Astrocyte (in vitro differentiated cells and primary cell): ENCODE data around the gene DNAJC4. TPM values are rescaled to one million over a fixed set of nuclear protein-coding genes. Genes with fewer than 3 reads are reported as not detected.

Source experiments
- DNase-seq: peaks from one replicate; pipeline ENCODE4 v3.0.0-alpha.2; 2010; ENCODE audit warnings: low read depth
- FAIRE-seq: peaks from 2 replicates; lab custom pipeline; 2011; peaks lifted over from hg19 to GRCh38; lab: Jason Lieb, UNC
- H2AFZ ChIP-seq: 2 replicates; pipeline ENCODE4 v1.6.0; 2012; ENCODE audit warnings: low read depth, low read length, inconsistent platforms
- H3K27ac ChIP-seq: 2 replicates; pipeline ENCODE4 v1.5.1; 2011; ENCODE audit warnings: low read depth, low read length, inconsistent platforms
- H3K27me3 ChIP-seq: 2 replicates; pipeline ENCODE4 v1.6.0; 2011; ENCODE audit warnings: low read length, inconsistent platforms; ENCODE audit not compliant: insufficient read depth
- H3K36me3 ChIP-seq: 2 replicates; pipeline ENCODE4 v1.5.1; 2011; ENCODE audit warnings: low read length, inconsistent platforms; ENCODE audit not compliant: insufficient read depth
- H3K4me1 ChIP-seq: 2 replicates; pipeline ENCODE4 v1.5.1; 2011; ENCODE audit warnings: low read length, inconsistent platforms; ENCODE audit not compliant: insufficient read depth
- H3K4me2 ChIP-seq: 2 replicates; pipeline ENCODE4 v1.6.0; 2012; ENCODE audit warnings: low read length, inconsistent platforms
- H3K4me3 ChIP-seq: 2 replicates; pipeline ENCODE4 v1.5.1; 2011; ENCODE audit warnings: low read depth, mild to moderate bottlenecking, low read length, inconsistent platforms; ENCODE audit not compliant: insufficient read depth
- H3K79me2 ChIP-seq: 2 replicates; pipeline ENCODE4 v1.6.0; 2012; ENCODE audit warnings: mild to moderate bottlenecking, low read length, inconsistent platforms; ENCODE audit not compliant: insufficient read depth
- H3K9ac ChIP-seq: 2 replicates; pipeline ENCODE4 v1.6.0; 2012; ENCODE audit warnings: mild to moderate bottlenecking, low read length, inconsistent platforms
- H3K9me3 ChIP-seq: 2 replicates; pipeline ENCODE4 v1.5.1; 2012; ENCODE audit warnings: low read depth, mild to moderate bottlenecking, low read length, inconsistent platforms; ENCODE audit not compliant: insufficient read depth
- H4K20me1 ChIP-seq: 2 replicates; pipeline ENCODE4 v1.6.0; 2012; ENCODE audit warnings: low read length, inconsistent platforms; ENCODE audit not compliant: insufficient read depth
- H3K27ac Mint-ChIP-seq: one replicate; pipeline ENCODE4 v1.8.0; 2021; ENCODE audit warnings: mild to moderate bottlenecking, mixed read lengths; ENCODE audit not compliant: unreplicated experiment
- H3K27me3 Mint-ChIP-seq: one replicate; pipeline ENCODE4 v1.8.0; 2021; ENCODE audit warnings: low read depth, mixed read lengths; ENCODE audit not compliant: unreplicated experiment
- H3K36me3 Mint-ChIP-seq: one replicate; pipeline ENCODE4 v1.8.0; 2021; ENCODE audit warnings: low read depth, mixed read lengths; ENCODE audit not compliant: unreplicated experiment
- H3K4me1 Mint-ChIP-seq: one replicate; pipeline ENCODE4 v1.8.0; 2021; ENCODE audit warnings: low read depth, mixed read lengths; ENCODE audit not compliant: unreplicated experiment
- H3K4me3 Mint-ChIP-seq: one replicate; pipeline ENCODE4 v1.8.0; 2021; ENCODE audit warnings: mild to moderate bottlenecking, moderate library complexity, mixed read lengths; ENCODE audit not compliant: unreplicated experiment
- H3K9me3 Mint-ChIP-seq: one replicate; pipeline ENCODE4 v1.8.0; 2021; ENCODE audit warnings: mild to moderate bottlenecking, mixed read lengths; ENCODE audit not compliant: unreplicated experiment
- EZH2 ChIP-seq: IDR thresholded peaks from 2 replicates; pipeline ENCODE4 v1.6.1; 2012; ENCODE audit warnings: mild to moderate bottlenecking, low read length, inconsistent platforms; ENCODE audit not compliant: insufficient read depth
- total RNA-seq: library from RNA; stranded (reverse); gene quantifications from 2 replicates; pipeline ENCODE4 v1.2.1, GENCODE V29; 2021
- TF ChIP-seq, protein P1 (sequence below): IDR thresholded peaks from 2 replicates; pipeline ENCODE4 v1.5.1; 2011; ENCODE audit warnings: low read depth, mild to moderate bottlenecking, inconsistent platforms, low read length, moderate library complexity; ENCODE audit not compliant: insufficient read depth

Gene DNAJC4
- total RNA-seq, 1 donor from 2014 or later: 23.8 TPM

DNA sequence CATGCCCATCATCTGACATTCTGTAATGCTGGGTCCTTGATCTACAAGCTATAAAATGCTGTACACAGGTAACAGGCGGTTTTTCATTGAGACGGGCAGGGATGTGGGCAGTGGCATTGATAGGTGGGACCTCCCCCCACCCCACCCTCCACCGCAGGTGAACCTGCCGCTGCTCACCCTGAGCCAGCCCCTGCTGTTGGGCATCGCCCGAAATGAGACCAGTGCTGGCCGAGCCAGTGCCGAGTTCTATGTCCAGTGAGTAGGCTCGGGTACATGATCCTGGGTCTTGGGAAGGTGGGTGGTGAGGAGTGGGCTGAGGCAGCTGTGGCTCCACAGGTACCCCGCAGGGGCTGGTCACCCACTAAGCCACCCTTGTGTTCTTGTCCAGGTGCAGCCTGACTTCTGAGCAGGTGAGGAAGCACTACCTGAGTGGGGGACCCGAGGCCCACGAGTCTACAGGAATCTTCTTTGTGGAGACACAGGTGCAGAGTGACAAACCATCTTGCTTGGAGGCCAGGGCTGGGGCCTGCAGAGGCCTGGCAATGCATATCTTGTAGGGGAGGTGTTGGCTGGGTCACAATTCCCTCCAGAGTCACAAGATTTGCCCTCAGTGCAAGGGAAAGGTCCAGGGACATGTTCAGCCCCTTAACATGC is 1.1 kb upstream of the DNAJC4 start:
- Histone ChIP-seq H2AFZ (no peak overlapping the region), H4K20me1 (peaks cover 3% of the 10 kb centered on the region), H3K36me3 (no peaks in the 10 kb centered on the region), H3K9me3 (no peaks in the 10 kb centered on the region), H3K4me3 (no peak overlapping the region), H3K27ac (no peak overlapping the region), H3K27me3 (no peaks in the 10 kb centered on the region), H3K79me2 (peaks cover 32% of the 10 kb centered on the region), H3K9ac (peak overlapping the region; percentile 85), H3K4me2 (peak overlapping the region; percentile 100), H3K4me1 (peaks cover 34% of the 10 kb centered on the region)
- H3K36me3 Mint-ChIP-seq: no peaks in the 10 kb centered on the region
- TF ChIP-seq EZH2: no peak
- H3K27me3 Mint-ChIP-seq: no peaks in the 10 kb centered on the region
- peaks cover 11% of the 10 kb centered on the region for H3K4me1 Mint-ChIP-seq
- no peaks in the 10 kb centered on the region for H3K9me3 Mint-ChIP-seq
- H3K27ac Mint-ChIP-seq: peak overlapping the region; percentile 53
- FAIRE-seq (no peak), DNase-seq (no peak)
- H3K4me3 Mint-ChIP-seq: peak overlapping the region; percentile 69

DNA sequence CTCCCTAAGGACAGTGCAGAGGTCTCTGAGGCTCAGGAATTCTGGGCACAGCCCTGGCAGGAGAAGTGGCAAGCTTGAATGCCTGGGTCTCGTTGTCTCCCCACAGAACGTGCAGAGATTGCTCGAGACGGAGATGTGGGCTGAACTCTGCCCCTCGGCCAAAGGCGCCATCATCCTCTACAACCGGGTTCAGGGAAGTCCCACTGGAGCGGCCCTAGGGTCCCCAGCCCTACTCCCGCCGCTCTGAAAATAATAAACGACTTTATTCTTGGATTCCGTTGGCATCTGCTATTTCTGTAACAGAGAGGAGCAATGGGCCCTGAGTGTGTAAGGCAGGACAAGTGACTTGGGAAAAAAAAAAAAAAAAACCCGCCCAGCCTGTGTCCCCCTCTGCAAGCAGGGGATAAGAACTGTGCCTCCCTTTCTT is 591 bp upstream of the DNAJC4 start:
- Histone ChIP-seq H3K4me3 (peak overlapping the region; percentile 74), H3K27ac (no peak overlapping the region), H3K4me2 (peak overlapping the region; percentile 100), H2AFZ (peak overlapping the region; percentile 57), H3K4me1 (peaks cover 31% of the 10 kb centered on the region), H3K36me3 (no peaks in the 10 kb centered on the region), H3K27me3 (no peaks in the 10 kb centered on the region), H4K20me1 (peaks cover 3% of the 10 kb centered on the region), H3K9me3 (no peaks in the 10 kb centered on the region), H3K79me2 (peaks cover 32% of the 10 kb centered on the region), H3K9ac (peak overlapping the region; percentile 85)
- H3K9me3 Mint-ChIP-seq: no peaks in the 10 kb centered on the region
- no peak for DNase-seq
- peak overlapping the region; percentile 85 for H3K4me3 Mint-ChIP-seq
- no peaks in the 10 kb centered on the region for H3K36me3 Mint-ChIP-seq
- H3K4me1 Mint-ChIP-seq: peaks cover 11% of the 10 kb centered on the region
- TF ChIP-seq EZH2: no peak
- TF ChIP-seq, protein P1, sequence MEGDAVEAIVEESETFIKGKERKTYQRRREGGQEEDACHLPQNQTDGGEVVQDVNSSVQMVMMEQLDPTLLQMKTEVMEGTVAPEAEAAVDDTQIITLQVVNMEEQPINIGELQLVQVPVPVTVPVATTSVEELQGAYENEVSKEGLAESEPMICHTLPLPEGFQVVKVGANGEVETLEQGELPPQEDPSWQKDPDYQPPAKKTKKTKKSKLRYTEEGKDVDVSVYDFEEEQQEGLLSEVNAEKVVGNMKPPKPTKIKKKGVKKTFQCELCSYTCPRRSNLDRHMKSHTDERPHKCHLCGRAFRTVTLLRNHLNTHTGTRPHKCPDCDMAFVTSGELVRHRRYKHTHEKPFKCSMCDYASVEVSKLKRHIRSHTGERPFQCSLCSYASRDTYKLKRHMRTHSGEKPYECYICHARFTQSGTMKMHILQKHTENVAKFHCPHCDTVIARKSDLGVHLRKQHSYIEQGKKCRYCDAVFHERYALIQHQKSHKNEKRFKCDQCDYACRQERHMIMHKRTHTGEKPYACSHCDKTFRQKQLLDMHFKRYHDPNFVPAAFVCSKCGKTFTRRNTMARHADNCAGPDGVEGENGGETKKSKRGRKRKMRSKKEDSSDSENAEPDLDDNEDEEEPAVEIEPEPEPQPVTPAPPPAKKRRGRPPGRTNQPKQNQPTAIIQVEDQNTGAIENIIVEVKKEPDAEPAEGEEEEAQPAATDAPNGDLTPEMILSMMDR: no peak
- H3K27ac Mint-ChIP-seq: peak overlapping the region; percentile 53
- H3K27me3 Mint-ChIP-seq: no peaks in the 10 kb centered on the region
- no peak for FAIRE-seq

DNA sequence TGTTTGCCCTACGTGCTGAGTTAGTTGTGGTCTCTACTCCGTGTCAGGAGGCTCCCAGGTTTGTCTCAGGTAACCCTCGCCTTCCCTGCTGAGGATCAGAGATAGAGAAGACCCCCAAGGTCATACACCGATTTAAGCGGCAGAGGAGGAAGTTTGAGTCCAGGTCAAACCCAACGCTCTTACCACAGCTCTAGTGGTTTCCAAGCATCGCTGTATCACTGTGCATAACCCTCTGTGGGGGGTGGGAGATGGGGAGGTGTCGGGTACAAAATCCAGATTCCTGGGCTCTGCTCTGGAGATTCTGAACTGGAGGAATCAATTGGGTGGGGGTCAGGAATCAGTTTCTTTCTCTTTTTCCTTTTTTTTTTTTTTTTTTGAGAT is 627 bp downstream of the DNAJC4 start:
- peak overlapping the region; percentile 85 for H3K9ac ChIP-seq

More for the DNA sequence above, 627 bp downstream of the DNAJC4 start:
- no peak for DNase-seq
- Mint-ChIP-seq H3K4me3 (peak overlapping the region; percentile 85), H3K27ac (peak overlapping the region; percentile 34), H3K4me1 (peaks cover 10% of the 10 kb centered on the region), H3K36me3 (no peaks in the 10 kb centered on the region), H3K9me3 (no peaks in the 10 kb centered on the region), H3K27me3 (no peaks in the 10 kb centered on the region)
- Histone ChIP-seq H3K79me2 (peaks cover 27% of the 10 kb centered on the region), H3K9me3 (no peaks in the 10 kb centered on the region), H3K4me3 (peak overlapping the region; percentile 74), H3K4me1 (peaks cover 33% of the 10 kb centered on the region), H3K27ac (no peak overlapping the region), H3K4me2 (peak overlapping the region; percentile 100), H2AFZ (peak overlapping the region; percentile 84), H4K20me1 (peaks cover 12% of the 10 kb centered on the region), H3K27me3 (no peaks in the 10 kb centered on the region), H3K36me3 (no peaks in the 10 kb centered on the region)
- TF ChIP-seq, protein P1: no peak
- TF ChIP-seq EZH2: no peak
- FAIRE-seq: no peak
